HepG2 (cell line): ENCODE results near the gene RBM19. TPM values are rescaled to one million over a fixed set of nuclear protein-coding genes. Genes with fewer than 3 reads are reported as not detected.

Source experiments
- ARID3A ChIP-seq: IDR thresholded peaks from 2 replicates; pipeline ENCODE4 v1.6.1; 2012; ENCODE audit warnings: low read depth, low read length, improper control_type of control experiment
- ASH2L ChIP-seq: fragments of 300-600, 200-600 bp; sonication (generic); IDR thresholded peaks from 2 replicates; pipeline ENCODE4 v1.7.0; 2017; ENCODE audit warnings: low read depth, mild to moderate bottlenecking, moderate library complexity, mixed read lengths, low read length; ENCODE audit not compliant: insufficient read length
- CBX2 ChIP-seq, 2 experiments: fragments of 200-600 bp in 1 of 2; sonication (generic); formaldehyde crosslinking in 1 of 2; IDR thresholded peaks; 2 replicates each; pipeline versions ENCODE4 v1.7.0 to v1.8.1; 2018 to 2022; ENCODE audit warnings: low read depth in 2 of 2, low read length in 1 of 2, mild to moderate bottlenecking in 1 of 2, missing genetic modification reagents in 1 of 2
- CSRNP1 ChIP-seq: sonication (generic); formaldehyde crosslinking; IDR thresholded peaks from 2 replicates; pipeline ENCODE4 v1.8.1; 2023; ENCODE audit warnings: mild to moderate bottlenecking, missing genetic modification reagents
- ESRRA ChIP-seq: sonication (generic); formaldehyde crosslinking; IDR thresholded peaks from 2 replicates; pipeline ENCODE4 v1.5.1; 2020; ENCODE audit warnings: mild to moderate bottlenecking, low read depth, missing genetic modification reagents
- HDAC1 ChIP-seq: sonication (generic); formaldehyde crosslinking; IDR thresholded peaks from 2 replicates; pipeline ENCODE4 v1.5.1; 2020; ENCODE audit warnings: mild to moderate bottlenecking, missing genetic modification reagents
- PAF1 ChIP-seq: IDR thresholded peaks from 2 replicates; pipeline ENCODE4 v1.6.1; 2016; ENCODE audit warnings: missing genetic modification reagents, missing compliant biosample characterization
- PTBP1 ChIP-seq: fragments of 200-400 bp; formaldehyde crosslinking; IDR thresholded peaks from 2 replicates; pipeline ENCODE4 v1.6.1; 2018; ENCODE audit warnings: low read length, low read depth; ENCODE audit not compliant: poor library complexity, severe bottlenecking
- RFX1 ChIP-seq: fragments of 450-650 bp; IDR thresholded peaks from 2 replicates; pipeline ENCODE4 v1.6.1; 2017
- SNAI1 ChIP-seq: sonication (generic); formaldehyde crosslinking; IDR thresholded peaks from 2 replicates; pipeline ENCODE4 v1.5.0; 2020; ENCODE audit warnings: mild to moderate bottlenecking, missing genetic modification reagents, borderline replicate concordance
- TFAP4 ChIP-seq: sonication (generic); IDR thresholded peaks from 2 replicates; pipeline ENCODE4 v1.6.1; 2016; ENCODE audit warnings: low read depth, borderline replicate concordance
- THRA ChIP-seq: sonication (generic); formaldehyde crosslinking; IDR thresholded peaks from 2 replicates; pipeline ENCODE4 v1.4.0; 2020; ENCODE audit warnings: missing genetic modification reagents, borderline replicate concordance
- TOPORS ChIP-seq: sonication (generic); formaldehyde crosslinking; IDR thresholded peaks from 2 replicates; pipeline ENCODE4 v1.8.0; 2023; ENCODE audit warnings: mild to moderate bottlenecking, missing genetic modification reagents
- ZC3H4 ChIP-seq: sonication (generic); formaldehyde crosslinking; IDR thresholded peaks from 2 replicates; pipeline ENCODE4 v1.4.0; 2020; ENCODE audit warnings: missing genetic modification reagents, borderline replicate concordance
- ZNF362 ChIP-seq: sonication (generic); formaldehyde crosslinking; IDR thresholded peaks from 2 replicates; pipeline ENCODE4 v1.4.0; 2020; ENCODE audit warnings: missing genetic modification reagents, mild to moderate bottlenecking, borderline replicate concordance
- ZNF616 ChIP-seq: sonication (generic); formaldehyde crosslinking; IDR thresholded peaks from 2 replicates; pipeline ENCODE4 v1.5.0; 2020; ENCODE audit warnings: low read depth, mild to moderate bottlenecking, missing genetic modification reagents
- ZNF644 ChIP-seq: IDR thresholded peaks from 2 replicates; pipeline ENCODE4 v1.6.1; 2016; ENCODE audit warnings: low read depth
- ZNF749 ChIP-seq: sonication (generic); formaldehyde crosslinking; IDR thresholded peaks from 2 replicates; pipeline ENCODE4 v1.8.0; 2022; ENCODE audit warnings: mild to moderate bottlenecking, missing genetic modification reagents, moderate library complexity, borderline replicate concordance
- ZNF883 ChIP-seq: sonication (generic); formaldehyde crosslinking; IDR thresholded peaks from 2 replicates; pipeline ENCODE4 v1.5.1; 2020; ENCODE audit warnings: mild to moderate bottlenecking, missing genetic modification reagents; ENCODE audit errors: not compliant biosample characterization
- polyA plus RNA-seq, 8 experiments: library from polyadenylated mRNA; depleted of rRNA in 3 of 8; stranded (reverse) in 7 of 8; unstranded in 1 of 8; fragments of >200 nt; fragmentation: Illumina TruSeq in 4 of 8; extraction: Trizol in 4 of 8; gene quantifications; 2 replicates each; pipeline versions ENCODE4 v1.2.1 to v1.2.3, GENCODE V29; 2011 to 2016; ENCODE audit warnings: low read depth in 4 of 8, missing spikeins in 1 of 8, mixed read lengths in 1 of 8; ENCODE audit not compliant: insufficient read depth in 1 of 8
- total RNA-seq, 5 experiments: library from RNA; depleted of rRNA; stranded (reverse); fragments of >200 nt; fragmentation: Illumina TruSeq; extraction: Trizol; gene quantifications; 2 replicates each; pipeline ENCODE4 v1.2.3, GENCODE V29; 2016; ENCODE audit warnings: low read depth in 1 of 5

Gene RBM19
- total and polyA plus RNA-seq, 2 of the 13 experiments (the other 11 are each of a cell fraction or from before 2014, with no cell fraction given) = 19.3 to 32.2 TPM

- no peak for TF ChIP-seq TOPORS (CRISPR knock-in tag)
- TF ChIP-seq ZNF616 = no peak
- TF ChIP-seq ESRRA = 0 out of 2 replicates have a peak, but pooled peaks have one; percentile 22
- no peak for TF ChIP-seq TFAP4
- no peak for TF ChIP-seq RFX1
- TF ChIP-seq ZNF749 (CRISPR knock-in tag) = no peak; the same call in 1 of the 2 replicates
- no peak for TF ChIP-seq ZC3H4
- TF ChIP-seq ASH2L = peak; percentile 58
- no peak for TF ChIP-seq SNAI1
- no peak for TF ChIP-seq CBX2 (IDR thresholded peaks at IDR 0.05; ENCODE audit: low read depth, low read length)
- TF ChIP-seq CBX2 (CRISPR knock-in tag; IDR thresholded peaks at IDR 0.05; ENCODE audit: low read depth) = no peak
- TF ChIP-seq PTBP1 = no peak
- TF ChIP-seq THRA (CRISPR knock-in tag) = peak; percentile 24; the same call in 1 of the 2 replicates
- no peak for TF ChIP-seq CSRNP1 (CRISPR knock-in tag)
- TF ChIP-seq ARID3A = no peak
- peak; percentile 9; the same call in 1 of the 2 replicates for TF ChIP-seq ZNF644 (CRISPR knock-in tag)
- TF ChIP-seq ZNF362 (CRISPR knock-in tag) = no peak
- no peak for TF ChIP-seq PAF1
- no peak for TF ChIP-seq ZNF883 (CRISPR knock-in tag)
- peak; percentile 99 for TF ChIP-seq HDAC1 (CRISPR knock-in tag)
These were observed at the start of gene RBM19 (continued) for GRCh38 chr12:113965951-113966797.
